K562 (cell line): Measurements from ENCODE around the gene MOB1A. TPM values are rescaled to one million over a fixed set of nuclear protein-coding genes. Genes with fewer than 3 reads are reported as not detected.
A peak's percentile ranks its signal among the peaks of the same experiment; 100 is the strongest.

Experiments
- DIDO1 ChIP-seq: fragments of 450-650 bp; IDR thresholded peaks from 2 replicates; pipeline ENCODE4 v1.6.1; 2016; ENCODE audit warnings: low read depth, missing biosample characterization, missing genetic modification characterization
- ESRRA ChIP-seq: fragments of 450-650 bp; IDR thresholded peaks from 2 replicates; pipeline ENCODE4 v1.6.1; 2014; ENCODE audit warnings: low read depth, mild to moderate bottlenecking, moderate library complexity, borderline replicate concordance
- HDAC8 ChIP-seq: fragments of 450-650 bp; IDR thresholded peaks from 2 replicates; pipeline ENCODE4 v1.6.1; 2016; ENCODE audit warnings: mild to moderate bottlenecking, missing genetic modification characterization, moderate library complexity, missing compliant biosample characterization
- HMG20A ChIP-seq: fragments of 450-650 bp; formaldehyde crosslinking; conservative IDR thresholded peaks from 2 replicates; pipeline ENCODE4 v1.4.0; 2020; ENCODE audit warnings: mild to moderate bottlenecking, mixed read lengths
- HMGN3 ChIP-seq: IDR thresholded peaks from 2 replicates; pipeline ENCODE4 v1.6.1; 2011; ENCODE audit warnings: borderline replicate concordance, low read depth, mild to moderate bottlenecking, mixed read lengths, low read length; ENCODE audit not compliant: insufficient read length; ENCODE audit errors: extremely low read depth
- HNRNPH1 ChIP-seq: fragments of 200-400 bp; formaldehyde crosslinking; optimal IDR thresholded peaks from 2 replicates; pipeline ENCODE3; 2017; ENCODE audit warnings: low read depth, mild to moderate bottlenecking, low read length, moderate library complexity
- MBD2 ChIP-seq: sonication (generic); IDR thresholded peaks from 2 replicates; pipeline ENCODE4 v1.6.1; 2016; ENCODE audit warnings: low read depth, borderline replicate concordance
- MTA3 ChIP-seq: fragments of 450-650 bp; formaldehyde crosslinking; IDR thresholded peaks from 2 replicates; pipeline ENCODE4 v1.6.1; 2017; ENCODE audit warnings: mild to moderate bottlenecking, borderline replicate concordance
- NFXL1 ChIP-seq: fragments of 450-650 bp; formaldehyde crosslinking; IDR thresholded peaks from 2 replicates; pipeline ENCODE4 v1.4.0; 2021; ENCODE audit warnings: mild to moderate bottlenecking
- RBM34 ChIP-seq: fragments of 200-400 bp; formaldehyde crosslinking; IDR thresholded peaks from 2 replicates; pipeline ENCODE4 v1.6.1; 2018; ENCODE audit warnings: low read length, borderline replicate concordance; ENCODE audit not compliant: insufficient read depth
- RFX7 ChIP-seq: fragments of 250-450 bp; sonication (Bioruptor Pico); IDR thresholded peaks from 2 replicates; pipeline ENCODE4 v1.5.1; 2021; ENCODE audit warnings: mild to moderate bottlenecking
- STAT5A ChIP-seq: IDR thresholded peaks from 2 replicates; pipeline ENCODE4 v1.6.1; 2012; ENCODE audit warnings: low read length, inconsistent platforms, borderline replicate concordance
- ZC3H11A ChIP-seq: IDR thresholded peaks from 2 replicates; pipeline ENCODE4 v1.6.1; 2012; ENCODE audit warnings: low read depth, low read length, improper control_type of control experiment
- ZNF133 ChIP-seq: fragments of 250-450 bp; sonication (Bioruptor Pico); IDR thresholded peaks from 2 replicates; pipeline ENCODE4 v1.4.0; 2020; ENCODE audit warnings: mild to moderate bottlenecking
- ZNF175 ChIP-seq: fragments of 200-800 bp; sonication (Bioruptor generic); IDR thresholded peaks from 2 replicates; pipeline ENCODE4 v1.6.1; 2016; ENCODE audit warnings: low read depth, mild to moderate bottlenecking, missing genetic modification characterization, missing compliant biosample characterization
- ZNF584 ChIP-seq: fragments of 200-800 bp; sonication (Bioruptor generic); IDR thresholded peaks from 2 replicates; pipeline ENCODE4 v1.6.1; 2016; ENCODE audit warnings: low read depth, mild to moderate bottlenecking, missing genetic modification characterization, missing compliant biosample characterization
- polyA plus RNA-seq, 8 experiments: library from polyadenylated mRNA; depleted of rRNA in 4 of 8; stranded (reverse) in 5 of 8; unstranded in 3 of 8; fragments of >200 nt; fragmentation: Nextera tagmentation in 2 of 8; fragmentation: Illumina TruSeq in 1 of 8; extraction: Ambion mirVana in 2 of 8; extraction: Trizol in 1 of 8; gene quantifications; 2 replicates each; pipeline versions ENCODE4 v1.2.1 to v1.2.3, GENCODE V29; 2011 to 2014; ENCODE audit warnings: inconsistent platforms in 1 of 8, missing spikeins in 1 of 8
- total RNA-seq, 7 experiments: library from RNA; depleted of rRNA in 6 of 7; stranded (reverse); fragments of >200 nt in 6 of 7; fragmentation: Illumina TruSeq in 2 of 7; extraction: Trizol in 2 of 7; gene quantifications; 2 replicates each; pipeline versions ENCODE4 v1.2.1 to v1.2.3, GENCODE V29; 2011 to 2021; ENCODE audit warnings: low replicate concordance in 1 of 7

Gene MOB1A
- total and polyA plus RNA-seq, 9 of the 15 experiments (the other 6 are each of a cell fraction or from before 2014, with no cell fraction given) = 24.8 to 100 (median 60.2) TPM

- TF ChIP-seq MBD2 (peak; percentile 60; the same call in 1 of the 2 replicates), MTA3 (peak; percentile 93), DIDO1 (tag) (peak; percentile 89), ZC3H11A (no peak), NFXL1 (peak; percentile 61; the same call in 1 of the 2 replicates), ZNF175 (CRISPR knock-in tag) (0 out of 2 replicates have a peak, but pooled peaks have one; percentile 63), RFX7 (no peak), RBM34 (no peak), ESRRA (peak; percentile 62), ZNF584 (CRISPR knock-in tag) (peak; percentile 49; the same call in 1 of the 2 replicates), HDAC8 (tag) (peak; percentile 80; the same call in 1 of the 2 replicates), HMG20A (CRISPR knock-in tag) (no peak), HNRNPH1 (no peak), ZNF133 (no peak), STAT5A (peak; percentile 17; the same call in 1 of the 2 replicates), HMGN3 (peak; percentile 84)
These were observed 58.5 kb downstream of the MOB1A start (continued) for GRCh38 chr2:74119912-74120825.
